Measurements from ENCODE around the gene LGR4.

LGR4 gene

GRCh38 chr11:27404427-27404826 lies 68.2 kb downstream of the LGR4 start:
- no peak for DNase-seq (ENCODE audit: low read depth in 2 of 2)

- DNase-seq (ENCODE audit: low read depth in 2 of 2) = no peak
Measured at GRCh38 chr11:27403195-27403594, 69.4 kb downstream of the LGR4 start.

- no peak for DNase-seq (ENCODE audit: low read depth in 2 of 2)
Measured at GRCh38 chr11:27402450-27402849, 70.1 kb downstream of the LGR4 start.

GRCh38 chr11:27401833-27402316 lies 70.7 kb downstream of the LGR4 start:
- no peak for DNase-seq (ENCODE audit: low read depth in 2 of 2)

GRCh38 chr11:27401280-27401832 lies 71.2 kb downstream of the LGR4 start:
- no peak for DNase-seq (ENCODE audit: low read depth in 2 of 2)

GRCh38 chr11:27398400-27398770 lies 74.2 kb downstream of the LGR4 start:
- DNase-seq (ENCODE audit: low read depth in 2 of 2) = no peak

- DNase-seq (ENCODE audit: low read depth in 2 of 2) = no peak
Measured at GRCh38 chr11:27397624-27398399, 74.8 kb downstream of the LGR4 start.

GRCh38 chr11:27396259-27396839 lies 76.2 kb downstream of the LGR4 start:
- no peak for DNase-seq (ENCODE audit: low read depth in 2 of 2)

GRCh38 chr11:27395556-27396258 lies 76.9 kb downstream of the LGR4 start:
- DNase-seq (ENCODE audit: low read depth in 2 of 2) = no peak

- no peak for DNase-seq (ENCODE audit: low read depth in 2 of 2)
Measured at GRCh38 chr11:27394781-27395228, 77.8 kb downstream of the LGR4 start.

GRCh38 chr11:27392278-27393114 lies 80.1 kb downstream of the LGR4 start:
- DNase-seq (ENCODE audit: low read depth in 2 of 2) = no peak

- no peak for DNase-seq (ENCODE audit: low read depth in 2 of 2)
Measured at GRCh38 chr11:27391331-27392015, 81.1 kb downstream of the LGR4 start.

- no peak for DNase-seq (ENCODE audit: low read depth in 2 of 2)
Measured at GRCh38 chr11:27390318-27391295, 82.0 kb downstream of the LGR4 start.

GRCh38 chr11:27388869-27389268 lies 83.7 kb downstream of the LGR4 start:
- no peak for DNase-seq (ENCODE audit: low read depth in 2 of 2)

GRCh38 chr11:27388001-27388400 lies 84.6 kb downstream of the LGR4 start:
- no peak for DNase-seq (ENCODE audit: low read depth in 2 of 2)

GRCh38 chr11:27387362-27387761 lies 85.2 kb downstream of the LGR4 start:
- no peak for DNase-seq (ENCODE audit: low read depth in 2 of 2)

- DNase-seq (ENCODE audit: low read depth in 2 of 2) = no peak
Measured at GRCh38 chr11:27386181-27386845, 86.3 kb downstream of the LGR4 start.

GRCh38 chr11:27385245-27385644 lies 87.3 kb downstream of the LGR4 start:
- no peak for DNase-seq (ENCODE audit: low read depth in 2 of 2)

GRCh38 chr11:27384227-27384626 lies 88.4 kb downstream of the LGR4 start:
- no peak for DNase-seq (ENCODE audit: low read depth in 2 of 2)

Measured in stimulated activated CD8-positive, alpha-beta memory T cell treated with anti-CD3 and anti-CD28 coated beads, Interleukin-15, amount 100 ng/mL, for 48 hours (primary cell).